GM12873 (cell line): Measurements from ENCODE around the gene USP10.

ENCODE experiments used
- CTCF ChIP-seq: IDR thresholded peaks from 2 replicates; pipeline ENCODE4 v1.5.1; 2012; ENCODE audit warnings: low read depth, mild to moderate bottlenecking, moderate library complexity, low read length, control low read depth; ENCODE audit not compliant: insufficient read depth; ENCODE audit errors: missing control alignments

USP10 gene

GRCh38 chr16:84787263-84787622, 87.4 kb downstream of the USP10 start:
- no peak for TF ChIP-seq CTCF

GRCh38 chr16:84788920-84789391, 89.2 kb downstream of the USP10 start:
- TF ChIP-seq CTCF = no peak

- no peak for TF ChIP-seq CTCF
Observed at GRCh38 chr16:84789431-84789830, 89.6 kb downstream of the USP10 start.

- no peak for TF ChIP-seq CTCF
Observed at GRCh38 chr16:84790301-84790700, 90.5 kb downstream of the USP10 start.

- no peak for TF ChIP-seq CTCF
Observed at GRCh38 chr16:84791088-84791487, 91.3 kb downstream of the USP10 start.

- no peak for TF ChIP-seq CTCF
Observed at GRCh38 chr16:84791501-84791900, 91.7 kb downstream of the USP10 start.

GRCh38 chr16:84794186-84794585, 94.4 kb downstream of the USP10 start:
- no peak for TF ChIP-seq CTCF
